OCI-LY3 (cell line): ENCODE measurements around the gene CIAPIN1.

Experiments used
- CTCF ChIP-seq: fragments of 200-600, 300-600 bp; sonication (generic); IDR thresholded peaks from 2 replicates; pipeline ENCODE4 v1.5.1; 2014; ENCODE audit warnings: antibody characterized with exemption, low read length, low read depth
- EZH2phosphoT487 ChIP-seq: fragments of 200-600 bp; shearing (Covaris generic); IDR thresholded peaks from 2 replicates; pipeline ENCODE4 v1.6.1; 2018; ENCODE audit warnings: antibody characterized with exemption, mixed run types, low read depth

DNA sequence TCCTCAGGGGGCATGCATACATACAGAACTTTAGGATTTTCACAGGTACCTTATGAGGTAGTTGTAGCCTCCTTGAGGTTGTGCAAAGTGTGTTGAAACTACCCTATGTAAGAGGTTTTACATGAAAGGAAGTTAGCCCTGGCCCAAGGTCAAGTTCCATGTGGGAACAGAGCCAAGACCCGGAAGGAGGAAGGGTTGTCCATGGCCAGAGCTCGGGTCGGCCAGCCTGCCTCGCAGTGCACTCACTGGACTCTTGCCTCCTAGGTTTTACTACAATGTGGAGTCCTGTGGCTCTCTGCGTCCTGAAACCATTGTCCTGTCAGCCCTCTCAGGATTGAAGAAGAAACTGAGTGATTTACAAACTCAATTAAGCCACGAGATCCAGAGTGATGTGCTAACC is 23.5 kb upstream of the CIAPIN1 start:
- TF ChIP-seq CTCF: no peak
- no peak for TF ChIP-seq EZH2phosphoT487
